Hematopoietic multipotent progenitor cell treated with erythropoietin and hydrocortisone succinate and interleukin-3 and kit ligand, for 8 days (in vitro differentiated cells): ENCODE measurements around the gene DOLPP1.

Source experiments
- DNase-seq: peaks from one replicate; pipeline ENCODE4 v3.0.0-alpha.2; 2015

DOLPP1 gene

DNA sequence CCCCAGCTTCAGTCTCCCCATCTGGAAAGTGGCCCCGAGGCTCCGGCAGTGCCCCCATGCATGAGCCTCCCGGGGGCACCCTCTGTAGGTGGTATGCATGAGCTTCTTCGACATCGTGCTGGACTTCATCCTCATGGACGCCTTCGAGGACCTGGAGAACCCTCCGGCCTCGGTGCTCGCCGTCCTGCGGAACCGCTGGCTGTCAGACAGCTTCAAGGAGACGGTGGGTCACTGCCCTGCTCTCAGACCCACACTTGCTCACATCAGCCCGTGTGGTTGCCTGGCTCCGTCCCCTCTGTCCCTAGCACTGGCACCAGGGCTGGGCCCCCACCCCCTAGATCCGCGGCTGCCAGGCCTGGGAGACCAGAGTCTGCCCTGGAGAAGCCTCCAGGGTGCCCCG, 12.8 kb upstream of the DOLPP1 start:
- DNase-seq: no peak

DNA sequence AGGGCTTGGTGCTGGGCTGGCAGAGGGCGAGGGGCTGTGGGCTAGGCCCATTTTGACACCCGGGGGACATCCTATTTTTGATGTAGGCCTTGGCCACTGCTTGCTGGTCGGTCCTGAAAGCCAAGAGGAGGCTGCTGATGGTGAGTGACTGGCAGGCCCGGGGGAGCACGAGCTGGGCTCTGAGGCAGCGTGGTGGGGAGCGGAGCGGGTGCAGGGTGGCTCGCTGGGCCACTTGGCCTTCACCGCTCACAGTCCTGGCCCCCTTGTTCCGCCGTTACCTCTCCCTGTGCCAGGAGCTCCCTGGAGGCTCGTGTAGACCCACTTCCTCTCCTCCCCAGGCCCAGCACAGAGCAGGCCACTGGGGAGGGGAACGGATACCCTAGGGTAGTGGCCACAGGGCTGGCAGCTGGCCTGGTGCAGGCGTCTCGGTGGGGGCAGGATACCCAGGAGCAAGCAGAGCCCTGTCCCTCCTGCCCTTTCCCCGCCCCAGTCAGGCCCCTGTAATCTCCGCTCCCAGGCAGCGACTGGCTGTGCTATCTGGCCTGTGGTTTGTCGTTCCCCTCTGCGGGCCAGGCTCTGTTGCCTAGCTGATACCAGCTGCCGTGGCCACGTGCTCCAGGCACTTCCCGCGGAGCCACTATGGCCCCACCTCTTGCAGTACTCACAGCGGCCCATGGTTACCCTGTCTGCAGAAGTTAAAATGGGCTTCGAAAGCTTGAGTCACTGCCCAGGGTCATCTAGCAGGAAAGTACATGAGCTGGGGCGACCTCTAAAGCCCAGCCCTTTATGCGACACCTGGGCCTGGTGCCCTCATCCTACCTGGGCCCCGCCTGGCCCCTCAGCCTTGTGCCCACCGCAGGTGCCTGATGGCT, 11.7 kb upstream of the DOLPP1 start:
- DNase-seq: peak; percentile 99

DNA sequence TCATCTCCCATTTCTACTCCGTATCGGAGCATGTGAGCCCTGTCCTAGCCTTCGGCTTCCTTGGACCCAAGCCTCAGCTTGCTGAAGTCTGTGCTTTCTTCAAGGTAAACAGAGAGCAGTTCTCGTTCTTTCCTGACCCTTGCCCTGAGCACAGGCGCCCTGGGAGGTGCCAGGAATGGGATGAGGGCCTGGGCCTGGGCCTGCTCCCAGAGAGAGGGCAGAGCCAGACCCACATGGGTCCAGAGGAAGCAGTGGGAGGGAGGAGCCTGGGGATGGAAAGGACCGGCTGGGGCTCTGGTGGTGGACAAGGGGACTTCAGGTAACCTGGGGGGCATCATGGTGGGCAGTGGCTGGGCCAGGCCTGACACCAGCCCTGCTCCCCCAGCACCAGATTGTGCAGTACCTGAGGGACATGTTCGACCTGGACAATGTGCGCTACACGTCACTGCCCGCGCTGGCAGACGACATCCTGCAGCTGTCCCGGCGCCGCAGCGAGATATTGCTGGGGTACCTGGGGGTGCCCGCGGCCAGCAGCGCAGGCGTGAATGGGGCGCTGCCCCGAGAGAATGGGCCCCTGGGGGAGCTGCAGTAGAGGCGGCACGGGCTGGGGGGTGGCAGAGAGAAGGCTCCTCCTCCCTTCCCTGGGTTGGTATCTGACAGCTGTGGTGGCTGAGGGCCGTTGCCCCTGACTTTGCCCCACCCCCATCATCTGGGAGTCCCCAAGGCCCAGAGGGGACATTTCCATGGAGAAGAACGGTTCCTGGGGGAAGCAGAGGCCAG, 10.9 kb upstream of the DOLPP1 start:
- peak; percentile 89 for DNase-seq

DNA sequence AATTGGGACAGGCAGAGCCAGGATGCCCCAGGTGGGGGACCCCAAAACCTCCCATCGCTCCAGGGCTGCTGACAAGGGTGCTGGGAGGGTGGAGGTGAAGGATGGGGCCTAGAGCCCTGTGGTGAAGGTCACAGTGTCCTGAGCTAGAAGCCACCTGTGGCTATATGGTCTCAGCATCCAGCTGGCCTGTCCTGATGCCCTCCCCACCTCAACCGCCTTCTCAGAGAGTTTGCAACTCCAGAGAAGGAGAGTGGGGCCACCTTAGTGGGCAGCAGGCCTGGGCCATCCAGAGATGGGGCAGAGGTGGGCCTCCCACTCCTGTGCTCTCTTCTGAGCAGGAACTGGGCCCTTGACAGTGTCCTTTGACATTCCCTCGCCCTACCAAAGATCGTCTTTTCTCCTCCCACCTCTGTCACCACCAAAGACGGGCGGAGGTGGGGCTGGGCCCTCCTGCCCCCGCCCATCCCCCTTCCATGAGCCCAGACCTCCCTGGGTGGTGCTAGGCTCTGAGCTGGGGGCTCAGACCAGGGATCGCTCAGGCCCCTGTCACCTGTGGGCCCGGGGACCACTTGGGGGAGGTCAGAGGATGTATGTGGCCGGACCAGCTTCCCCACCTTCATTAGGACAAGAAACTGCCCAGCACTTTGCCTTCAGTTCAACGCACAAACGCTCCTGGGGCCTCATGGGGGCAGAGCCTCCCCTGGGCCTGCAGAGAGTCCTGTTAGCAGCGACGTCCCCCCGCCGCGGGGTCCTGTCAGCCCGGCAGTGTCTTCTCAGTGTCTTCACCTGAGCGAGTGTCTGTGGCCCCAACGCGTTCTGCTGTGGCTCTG, 10.0 kb upstream of the DOLPP1 start:
- peak; percentile 77 for DNase-seq

DNA sequence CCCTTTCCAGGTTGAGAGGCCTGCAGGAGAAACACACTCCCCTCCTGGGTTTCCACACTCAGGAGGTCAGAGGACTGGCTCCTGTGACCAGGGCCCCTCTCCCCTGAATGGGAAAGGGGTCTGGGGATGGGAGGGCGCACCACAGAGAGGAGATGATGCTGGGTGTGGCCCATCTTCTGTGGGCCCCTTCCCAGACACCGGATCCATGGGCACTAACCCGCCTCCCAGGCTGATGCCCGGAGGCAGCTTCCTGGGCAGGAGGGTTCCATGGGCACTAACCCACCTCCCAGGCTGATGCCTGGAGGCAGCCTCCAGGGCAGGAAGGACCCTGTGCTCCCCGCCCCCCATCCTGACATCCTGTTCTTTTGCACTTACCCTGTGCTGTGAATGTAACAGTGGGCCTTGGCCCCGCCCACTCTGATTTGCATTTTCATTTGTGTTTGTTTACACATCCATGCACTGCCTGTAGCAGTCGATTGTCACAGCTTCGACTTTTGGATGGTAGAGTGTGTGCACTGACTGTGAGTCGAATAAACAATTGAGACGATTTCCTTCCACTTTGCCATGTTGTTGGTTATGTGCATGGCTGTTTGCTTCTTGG, 9.3 kb upstream of the DOLPP1 start:
- peak; percentile 66 for DNase-seq

DNA sequence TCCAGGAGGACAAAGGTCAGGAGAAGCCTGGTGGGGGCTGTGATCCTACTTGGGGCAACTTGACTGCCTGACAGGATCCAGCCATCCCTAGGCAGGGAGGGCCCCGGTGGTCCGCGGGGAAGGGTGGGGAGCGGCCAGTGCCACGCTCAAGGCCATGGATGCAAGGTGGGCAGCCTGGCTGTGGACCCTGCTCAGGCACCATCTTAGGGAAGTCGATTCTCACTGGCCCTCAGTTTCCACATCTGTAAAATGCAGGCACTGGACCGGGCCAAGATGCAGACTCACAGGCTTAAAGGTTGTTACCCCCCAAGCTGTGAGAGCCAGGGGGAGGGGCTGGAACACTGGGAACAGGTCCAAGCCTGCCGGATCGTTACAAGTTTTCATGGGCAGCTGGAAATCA, 8.7 kb upstream of the DOLPP1 start:
- peak; percentile 40 for DNase-seq

DNA sequence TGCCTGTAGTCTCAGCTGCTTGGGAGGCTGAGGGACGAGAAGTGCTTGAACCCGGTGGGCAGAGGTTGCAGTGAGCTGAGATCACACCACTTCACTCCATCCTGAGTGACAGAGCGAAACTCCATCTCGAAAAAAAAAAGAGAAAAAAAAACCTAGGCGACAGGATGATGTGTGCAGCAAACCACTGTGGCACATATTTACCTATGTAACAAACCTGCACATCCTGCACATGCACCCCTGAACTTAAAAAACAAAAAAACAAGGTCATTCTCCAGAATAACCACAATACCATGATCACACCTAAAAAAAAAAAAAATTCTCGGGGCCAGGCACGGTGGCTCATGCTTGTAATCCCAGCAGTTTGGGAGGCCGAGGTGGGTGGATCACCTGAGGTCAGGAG, 7.5 kb upstream of the DOLPP1 start:
- no peak for DNase-seq

DNA sequence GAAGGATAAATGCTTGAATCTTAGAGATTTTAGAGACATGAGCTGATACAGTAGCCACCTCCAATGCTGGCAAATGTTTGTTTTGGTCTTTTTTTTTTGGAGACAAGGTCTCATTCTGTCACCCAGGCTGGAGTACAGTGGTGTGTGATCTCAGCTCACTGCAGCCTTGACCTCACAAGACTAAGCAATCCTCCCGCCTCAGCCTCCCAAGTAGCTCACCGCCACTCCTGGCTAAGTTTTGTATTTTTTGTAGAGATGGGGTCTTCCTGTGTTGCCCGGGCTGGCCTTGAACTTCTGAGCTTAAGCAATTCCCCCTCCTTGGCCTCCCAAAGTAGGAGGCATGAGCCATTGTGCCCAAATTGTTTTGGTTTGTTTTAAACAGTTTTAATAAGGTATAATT, 6.8 kb upstream of the DOLPP1 start:
- DNase-seq: no peak

DNA sequence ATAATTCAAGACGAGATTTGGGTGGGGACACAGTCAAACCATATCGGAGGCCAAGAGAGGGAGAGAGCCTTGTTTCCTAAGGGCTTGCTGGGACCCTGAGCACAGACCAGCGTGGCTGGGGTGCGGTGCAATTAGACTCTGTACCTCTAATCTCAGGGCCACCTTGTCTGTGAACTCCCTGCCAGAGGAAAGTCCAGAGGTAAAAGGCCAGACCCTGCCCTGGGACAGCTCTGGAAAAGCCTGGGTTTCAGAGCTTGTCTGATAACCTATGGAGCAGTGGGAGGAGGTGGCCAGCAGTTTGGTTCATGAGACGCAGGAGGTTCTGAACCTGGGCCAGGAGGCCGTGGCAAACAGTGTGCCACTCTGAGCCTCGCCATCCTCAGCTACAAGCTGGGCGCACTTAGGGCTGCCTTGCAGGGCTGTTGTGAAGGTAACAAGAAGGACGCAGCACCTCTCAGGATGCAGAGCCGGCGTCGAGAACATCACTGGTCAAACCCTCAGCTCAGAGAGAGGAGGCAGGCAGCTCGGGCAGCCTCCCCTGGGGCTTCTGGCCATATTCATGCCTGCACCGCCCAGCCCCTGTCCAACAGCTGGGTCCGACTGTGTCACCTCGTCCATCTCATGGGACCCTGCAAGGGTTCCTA, 4.8 kb upstream of the DOLPP1 start:
- DNase-seq: no peak

DNA sequence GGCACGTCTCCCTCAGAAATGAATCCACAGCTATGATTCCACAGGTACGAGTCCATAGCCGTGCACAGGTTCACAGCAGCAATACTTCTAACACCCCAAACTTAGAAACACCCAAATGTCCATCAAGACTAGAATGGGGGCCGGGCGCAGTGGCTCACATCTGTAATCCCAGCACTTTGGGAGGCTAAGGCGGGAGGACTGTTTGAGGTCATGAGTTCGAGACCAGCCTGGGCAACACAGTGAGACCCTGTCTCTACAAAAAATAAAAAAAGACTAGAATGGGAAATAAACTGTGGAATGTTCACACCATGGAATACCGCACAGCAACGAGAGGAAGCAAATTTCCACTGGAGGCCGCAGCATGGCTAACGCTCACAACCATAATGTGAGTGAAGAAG, 4.3 kb upstream of the DOLPP1 start:
- no peak for DNase-seq

DNA sequence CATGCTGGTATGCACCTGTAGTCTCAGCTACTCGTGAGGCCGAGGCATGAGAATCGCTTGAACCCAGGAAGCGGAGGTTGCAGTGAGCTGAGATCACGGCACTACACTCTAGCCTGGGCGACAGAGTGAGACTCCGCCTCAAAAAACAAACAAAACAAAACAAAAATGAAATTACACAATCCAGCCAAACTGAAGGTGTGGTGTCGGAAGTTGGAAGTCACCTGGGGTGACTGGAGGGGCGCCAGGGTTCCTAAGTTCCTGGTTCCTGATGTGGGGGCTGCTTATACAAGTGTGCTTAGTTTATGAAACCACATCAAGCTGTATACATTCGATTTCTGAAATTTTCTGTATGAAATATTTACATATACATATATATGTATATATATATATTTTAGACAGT, 3.7 kb upstream of the DOLPP1 start:
- DNase-seq: no peak

DNA sequence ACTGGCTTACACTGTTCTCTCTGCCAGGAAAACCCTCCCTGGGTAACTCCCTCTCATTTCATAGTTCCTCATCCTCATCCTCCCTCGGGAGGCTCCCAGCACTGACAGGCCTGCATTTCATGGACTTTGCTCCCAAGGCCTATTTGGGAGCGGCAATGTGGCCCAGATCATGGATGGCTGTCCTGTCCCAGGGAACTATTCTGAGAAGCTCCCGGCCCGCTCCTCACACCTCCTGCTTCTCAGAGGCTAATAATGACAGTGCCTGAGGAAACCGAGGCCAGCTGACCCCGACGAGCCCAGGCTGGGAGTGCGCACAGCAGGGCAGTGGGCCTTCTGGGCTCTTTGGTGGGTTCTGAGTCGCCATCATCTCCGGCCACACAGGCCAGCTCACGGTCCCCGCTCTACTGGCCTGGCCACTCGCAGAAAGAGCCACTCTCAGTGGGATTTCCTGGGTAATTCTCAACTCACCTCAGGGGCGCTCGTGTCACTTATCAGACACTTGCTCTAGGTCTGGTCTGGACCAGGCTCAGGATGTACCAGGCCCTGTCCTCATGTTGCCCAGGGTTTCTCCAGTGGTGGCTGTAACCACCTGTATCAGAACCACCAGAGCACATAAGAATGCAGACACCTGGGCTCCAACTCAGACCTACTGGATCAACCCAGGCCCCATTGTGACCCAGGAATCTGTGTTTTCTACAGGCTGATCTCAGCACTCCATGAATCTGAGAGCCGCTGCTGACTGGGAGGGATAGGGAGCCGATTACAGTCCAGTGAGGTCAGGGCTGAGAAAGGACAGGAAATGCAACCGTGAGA, 2.0 kb upstream of the DOLPP1 start:
- no peak for DNase-seq

DNA sequence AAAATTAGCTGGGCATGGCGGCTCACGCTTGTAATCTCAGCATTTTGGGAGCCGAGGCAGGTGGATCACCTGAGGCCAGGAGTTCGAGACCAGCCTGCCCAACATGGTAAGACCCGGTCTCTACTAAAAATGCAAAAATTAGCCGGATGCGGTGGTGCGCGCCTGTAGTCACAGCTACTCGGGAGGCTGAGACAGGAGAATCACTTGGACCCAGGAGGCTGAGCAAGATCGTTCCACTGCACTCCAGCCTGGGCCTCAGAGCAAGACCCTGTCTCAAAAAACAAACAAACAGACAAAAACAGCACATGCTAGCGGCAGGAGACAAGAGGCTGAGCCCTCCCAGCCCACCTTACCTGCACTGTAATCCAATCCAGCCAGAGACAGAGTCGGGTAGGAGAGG, 1.1 kb upstream of the DOLPP1 start:
- DNase-seq: no peak

DNA sequence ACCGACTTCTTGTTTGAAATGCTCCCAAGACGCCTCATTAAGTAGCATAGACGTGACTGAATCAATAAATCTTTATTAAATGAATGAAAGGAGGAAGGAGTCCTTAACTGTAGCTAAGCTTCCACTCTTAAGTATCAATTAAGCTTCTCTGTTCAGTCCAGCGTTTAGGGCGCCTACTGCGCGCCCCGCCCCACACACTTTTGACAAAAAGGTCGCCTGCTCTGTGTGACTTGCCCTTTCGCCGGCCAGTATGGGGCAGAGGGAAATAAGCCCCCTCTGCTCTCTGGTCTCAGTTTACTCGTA, 662 bp upstream of the DOLPP1 start:
- no peak for DNase-seq

DNA sequence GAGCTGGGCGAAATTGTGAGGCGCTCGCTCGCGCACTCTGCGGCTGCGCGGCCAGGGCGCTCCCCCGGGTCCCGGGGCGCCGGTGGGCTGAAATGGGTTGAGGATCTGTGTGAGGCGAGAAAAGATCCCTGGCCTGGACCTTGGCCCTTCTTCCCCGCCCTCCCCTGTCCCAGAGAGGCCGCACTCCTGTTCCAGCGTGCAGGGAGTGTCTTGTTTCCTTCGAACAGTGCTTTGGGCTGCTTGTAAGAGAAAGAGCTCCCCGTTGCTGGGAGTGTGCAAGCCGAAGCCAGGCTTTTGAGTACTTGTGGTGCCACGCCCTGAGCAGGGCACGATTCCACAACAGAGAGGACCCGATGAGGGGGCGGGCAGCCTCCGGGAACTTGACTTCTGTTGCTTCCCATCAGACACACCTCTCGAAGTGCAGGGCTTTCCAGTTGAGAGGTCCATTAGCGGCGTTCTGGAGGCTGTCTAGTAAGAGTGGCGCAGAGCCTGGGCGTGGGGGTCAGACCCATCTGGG, 535 bp downstream of the DOLPP1 start:
- DNase-seq: peak; percentile 68

DNA sequence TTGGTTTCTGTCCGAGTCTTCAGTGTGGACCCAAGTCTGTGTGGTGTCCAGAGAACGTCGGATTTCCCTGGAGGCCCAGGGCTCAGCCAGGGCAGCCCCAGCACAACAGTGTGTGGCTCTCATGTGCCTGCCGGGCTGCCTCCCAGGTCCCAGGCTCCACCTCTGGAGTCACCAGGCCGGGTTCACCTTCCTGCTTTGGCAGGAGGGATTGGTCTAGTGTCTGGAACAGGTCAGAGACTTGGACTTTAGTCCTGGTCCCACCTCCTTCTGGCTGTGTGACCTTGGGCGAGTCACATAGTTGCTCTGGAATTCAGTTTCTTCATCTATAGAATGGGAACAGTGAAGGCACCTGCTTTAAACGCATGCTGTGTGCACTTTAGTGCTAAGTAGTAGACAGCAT, 3.2 kb downstream of the DOLPP1 start:
- DNase-seq: no peak

DNA sequence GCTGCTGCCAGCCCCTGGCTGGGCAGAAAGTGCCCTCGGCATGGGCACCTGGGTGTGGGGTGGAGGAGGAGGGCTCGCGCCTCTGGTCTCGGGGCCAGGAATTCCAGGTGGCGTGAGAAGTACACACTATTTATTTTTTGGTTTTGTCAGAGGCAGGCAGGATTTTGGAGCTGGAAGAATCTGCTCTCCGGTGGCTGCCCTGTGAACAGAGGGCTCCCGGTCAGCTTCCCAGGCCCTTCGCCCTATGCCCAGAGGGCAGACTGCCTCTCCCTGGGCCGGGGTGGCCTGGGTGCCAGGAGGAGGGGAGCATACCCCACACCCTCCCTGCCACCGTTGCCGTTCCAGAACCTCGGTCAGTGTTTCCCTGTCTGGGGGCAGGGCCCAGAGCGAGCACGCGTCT, 8.3 kb downstream of the DOLPP1 start:
- DNase-seq: no peak

DNA sequence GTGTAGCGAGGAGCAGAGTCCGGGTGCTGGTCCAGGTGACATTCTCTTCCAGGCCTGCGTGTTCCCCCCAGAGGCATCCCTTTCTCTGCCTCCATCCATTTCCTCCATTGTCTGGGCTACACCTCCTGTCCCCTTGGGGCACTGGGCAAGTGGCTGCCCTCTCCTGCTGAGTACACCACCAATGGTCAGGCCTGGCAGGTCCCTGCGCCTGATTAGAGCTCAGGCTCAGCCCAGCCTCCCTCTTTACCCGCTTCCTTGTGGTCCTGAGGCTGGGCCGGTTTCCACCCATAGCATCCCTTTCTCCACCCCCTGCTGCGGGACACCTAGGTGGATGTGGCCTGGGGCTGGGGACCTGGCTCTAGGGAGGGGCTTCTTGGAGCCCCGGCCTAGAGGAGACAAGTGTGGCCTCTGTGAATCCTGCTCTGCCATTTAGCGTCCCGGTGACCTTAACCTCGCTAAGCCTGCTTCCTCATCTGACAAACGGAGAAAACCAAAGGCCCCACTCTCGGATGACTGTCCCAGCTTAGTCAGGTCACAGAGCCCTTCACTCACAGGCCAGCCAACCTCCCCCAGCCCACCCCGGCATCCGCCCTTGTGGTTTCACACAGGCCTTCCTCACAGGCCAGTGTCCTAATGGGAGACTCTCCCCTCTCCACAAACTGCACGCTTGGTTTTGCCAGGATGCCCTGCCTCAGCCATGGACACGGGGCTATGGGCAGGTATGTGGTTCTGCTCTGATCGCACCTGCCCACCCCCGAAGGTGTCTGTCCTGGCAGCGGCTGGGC, 12.9 kb downstream of the DOLPP1 start:
- no peak for DNase-seq

DNA sequence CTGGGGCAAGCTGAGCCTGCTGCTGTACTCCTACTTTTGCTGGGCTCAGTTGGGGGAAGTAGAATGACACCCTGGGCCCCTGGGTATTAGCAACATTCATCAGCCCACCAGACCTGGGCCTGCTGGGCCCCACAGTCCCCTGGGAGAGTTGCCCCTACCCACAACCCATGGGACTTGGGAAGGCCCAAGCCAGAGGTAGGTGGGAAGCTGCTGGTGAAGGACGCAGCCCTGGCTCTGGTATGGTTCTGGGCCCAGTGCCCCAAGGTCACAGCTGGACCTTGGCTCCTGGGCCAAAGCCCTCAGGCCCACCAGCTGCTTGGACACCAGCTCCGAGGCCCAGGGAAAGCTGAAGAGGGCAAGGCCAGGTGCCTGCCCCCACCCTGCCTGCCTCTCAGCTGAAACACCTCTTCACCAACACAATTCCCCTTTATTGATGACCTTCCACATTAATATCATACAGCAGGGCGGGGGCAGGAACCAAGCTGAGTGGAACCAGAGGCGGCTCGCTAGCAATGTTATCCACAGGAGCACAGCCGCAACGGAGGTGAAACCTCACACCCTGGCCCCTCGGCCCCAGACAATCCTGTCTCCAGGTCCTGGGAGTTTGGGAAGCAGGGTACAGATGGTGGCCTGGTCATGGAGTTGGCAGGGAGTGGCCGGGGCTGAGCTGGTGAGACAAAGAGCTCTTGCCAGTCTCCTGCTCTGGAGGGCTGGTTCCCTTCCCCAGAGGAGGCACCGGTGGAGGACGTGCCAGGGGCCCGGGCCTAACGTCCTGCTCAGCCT, 13.7 kb downstream of the DOLPP1 start:
- no peak for DNase-seq

DNA sequence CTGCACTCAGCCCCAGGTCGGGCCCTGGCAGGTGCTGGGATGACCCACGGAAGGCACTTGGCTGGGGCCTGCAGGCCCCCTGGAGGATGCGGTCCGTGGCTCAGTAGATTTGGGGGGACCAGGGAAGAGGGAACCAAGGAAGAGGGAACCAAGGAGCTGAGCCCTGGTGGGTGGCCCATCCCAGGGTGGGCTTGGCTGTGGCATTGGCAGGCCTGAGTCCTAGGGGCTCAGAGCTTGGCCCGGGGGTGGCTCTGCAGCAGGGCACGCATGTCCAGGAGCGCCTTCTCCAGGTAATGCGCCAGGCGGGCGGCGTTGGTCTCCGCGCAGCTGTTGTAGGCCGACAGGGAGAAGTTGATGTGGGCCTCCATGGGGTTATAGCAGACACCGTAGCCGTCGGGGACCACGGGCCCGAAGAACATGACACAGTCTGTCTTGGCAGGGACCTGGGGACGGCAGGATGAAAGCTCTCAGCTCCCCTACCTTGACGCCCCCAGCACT, 14.3 kb downstream of the DOLPP1 start:
- DNase-seq: no peak
